ENCODE data around the gene DAAM1. TPM values are rescaled to one million over a fixed set of nuclear protein-coding genes. Genes with fewer than 3 reads are reported as not detected.

Gene DAAM1
- total RNA-seq, 1 experiment from 2014 or later: 30.4 TPM

DNA sequence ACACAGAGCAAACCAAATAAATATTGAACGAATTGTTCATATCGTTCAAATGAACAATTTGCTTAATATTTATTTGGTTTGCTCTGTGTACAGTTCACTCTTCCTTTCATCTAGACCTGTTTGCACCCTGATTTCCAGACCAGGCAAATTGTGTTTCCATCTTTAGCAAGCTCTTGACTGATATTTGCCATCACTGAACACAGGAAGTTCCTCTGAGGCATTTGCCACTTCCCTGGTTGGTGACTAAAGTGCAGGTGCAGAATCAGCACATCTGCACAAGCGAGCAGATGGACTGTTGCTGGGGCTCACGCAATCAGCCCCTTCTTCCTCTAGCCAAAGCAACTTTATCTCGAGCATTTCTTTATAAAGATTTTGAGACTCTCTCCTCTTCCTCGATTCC, 112.9 kb downstream of the DAAM1 start (continued):
- TF ChIP-seq, protein P1, sequence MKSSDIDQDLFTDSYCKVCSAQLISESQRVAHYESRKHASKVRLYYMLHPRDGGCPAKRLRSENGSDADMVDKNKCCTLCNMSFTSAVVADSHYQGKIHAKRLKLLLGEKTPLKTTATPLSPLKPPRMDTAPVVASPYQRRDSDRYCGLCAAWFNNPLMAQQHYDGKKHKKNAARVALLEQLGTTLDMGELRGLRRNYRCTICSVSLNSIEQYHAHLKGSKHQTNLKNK (CRISPR knock-in tag; IDR thresholded peaks at IDR 0.05): no peak
- no peak for TF ChIP-seq HMGA2 (CRISPR knock-in tag; IDR thresholded peaks at IDR 0.05)
- TF ChIP-seq ELF4 (CRISPR knock-in tag; IDR thresholded peaks at IDR 0.05; ENCODE audit: low read depth): no peak
- TF ChIP-seq PRRX2 (CRISPR knock-in tag; IDR thresholded peaks at IDR 0.05): no peak
- TF ChIP-seq NFATC4 (CRISPR knock-in tag; IDR thresholded peaks at IDR 0.05): no peak
- TF ChIP-seq CREB1 (CRISPR knock-in tag; IDR thresholded peaks at IDR 0.05): no peak
- TF ChIP-seq ZNF671 (CRISPR knock-in tag; IDR thresholded peaks at IDR 0.05): no peak
- no peak for TF ChIP-seq NR2C2 (CRISPR knock-in tag; IDR thresholded peaks at IDR 0.05)
- TF ChIP-seq, protein P2, sequence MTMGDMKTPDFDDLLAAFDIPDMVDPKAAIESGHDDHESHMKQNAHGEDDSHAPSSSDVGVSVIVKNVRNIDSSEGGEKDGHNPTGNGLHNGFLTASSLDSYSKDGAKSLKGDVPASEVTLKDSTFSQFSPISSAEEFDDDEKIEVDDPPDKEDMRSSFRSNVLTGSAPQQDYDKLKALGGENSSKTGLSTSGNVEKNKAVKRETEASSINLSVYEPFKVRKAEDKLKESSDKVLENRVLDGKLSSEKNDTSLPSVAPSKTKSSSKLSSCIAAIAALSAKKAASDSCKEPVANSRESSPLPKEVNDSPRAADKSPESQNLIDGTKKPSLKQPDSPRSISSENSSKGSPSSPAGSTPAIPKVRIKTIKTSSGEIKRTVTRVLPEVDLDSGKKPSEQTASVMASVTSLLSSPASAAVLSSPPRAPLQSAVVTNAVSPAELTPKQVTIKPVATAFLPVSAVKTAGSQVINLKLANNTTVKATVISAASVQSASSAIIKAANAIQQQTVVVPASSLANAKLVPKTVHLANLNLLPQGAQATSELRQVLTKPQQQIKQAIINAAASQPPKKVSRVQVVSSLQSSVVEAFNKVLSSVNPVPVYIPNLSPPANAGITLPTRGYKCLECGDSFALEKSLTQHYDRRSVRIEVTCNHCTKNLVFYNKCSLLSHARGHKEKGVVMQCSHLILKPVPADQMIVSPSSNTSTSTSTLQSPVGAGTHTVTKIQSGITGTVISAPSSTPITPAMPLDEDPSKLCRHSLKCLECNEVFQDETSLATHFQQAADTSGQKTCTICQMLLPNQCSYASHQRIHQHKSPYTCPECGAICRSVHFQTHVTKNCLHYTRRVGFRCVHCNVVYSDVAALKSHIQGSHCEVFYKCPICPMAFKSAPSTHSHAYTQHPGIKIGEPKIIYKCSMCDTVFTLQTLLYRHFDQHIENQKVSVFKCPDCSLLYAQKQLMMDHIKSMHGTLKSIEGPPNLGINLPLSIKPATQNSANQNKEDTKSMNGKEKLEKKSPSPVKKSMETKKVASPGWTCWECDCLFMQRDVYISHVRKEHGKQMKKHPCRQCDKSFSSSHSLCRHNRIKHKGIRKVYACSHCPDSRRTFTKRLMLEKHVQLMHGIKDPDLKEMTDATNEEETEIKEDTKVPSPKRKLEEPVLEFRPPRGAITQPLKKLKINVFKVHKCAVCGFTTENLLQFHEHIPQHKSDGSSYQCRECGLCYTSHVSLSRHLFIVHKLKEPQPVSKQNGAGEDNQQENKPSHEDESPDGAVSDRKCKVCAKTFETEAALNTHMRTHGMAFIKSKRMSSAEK (CRISPR knock-in tag; IDR thresholded peaks at IDR 0.05; ENCODE audit: borderline replicate concordance): no peak
- no peak for TF ChIP-seq EMX1 (CRISPR knock-in tag; IDR thresholded peaks at IDR 0.05)
- TF ChIP-seq, protein P3, sequence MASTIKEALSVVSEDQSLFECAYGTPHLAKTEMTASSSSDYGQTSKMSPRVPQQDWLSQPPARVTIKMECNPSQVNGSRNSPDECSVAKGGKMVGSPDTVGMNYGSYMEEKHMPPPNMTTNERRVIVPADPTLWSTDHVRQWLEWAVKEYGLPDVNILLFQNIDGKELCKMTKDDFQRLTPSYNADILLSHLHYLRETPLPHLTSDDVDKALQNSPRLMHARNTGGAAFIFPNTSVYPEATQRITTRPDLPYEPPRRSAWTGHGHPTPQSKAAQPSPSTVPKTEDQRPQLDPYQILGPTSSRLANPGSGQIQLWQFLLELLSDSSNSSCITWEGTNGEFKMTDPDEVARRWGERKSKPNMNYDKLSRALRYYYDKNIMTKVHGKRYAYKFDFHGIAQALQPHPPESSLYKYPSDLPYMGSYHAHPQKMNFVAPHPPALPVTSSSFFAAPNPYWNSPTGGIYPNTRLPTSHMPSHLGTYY (CRISPR knock-in tag; IDR thresholded peaks at IDR 0.05): no peak

DNA sequence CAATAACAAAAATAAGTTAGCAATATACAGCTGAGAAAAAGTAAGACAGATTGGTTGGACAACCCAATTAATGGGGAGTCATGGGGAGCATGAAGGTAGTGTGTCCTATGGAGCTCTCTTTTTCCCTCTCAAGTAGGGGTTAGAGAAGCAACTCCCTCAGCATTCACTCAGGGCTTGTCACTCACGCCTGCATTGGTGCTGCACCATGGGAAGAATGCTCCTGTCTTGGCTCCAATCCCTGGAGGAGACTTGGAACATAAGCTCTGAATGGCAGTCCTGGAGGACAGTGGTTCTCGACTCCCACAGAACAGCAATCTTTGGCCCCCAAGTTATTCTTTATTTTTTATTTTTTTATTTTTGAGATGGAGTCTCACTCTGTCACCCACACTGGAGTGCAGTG, 113.8 kb downstream of the DAAM1 start:
- H3K27ac Mint-ChIP-seq: no peak overlapping the region
- H3K4me3 Mint-ChIP-seq: no peak overlapping the region
- ATAC-seq (no peak), DNase-seq (ENCODE audit: low spot score) (no peak)
- no peaks in the 10 kb centered on the region for H3K27me3 Mint-ChIP-seq (ENCODE audit: low read depth)
- CTCF ChIA-PET: interaction anchor here (1.1 to 1.2 kb wide), 2 partner anchors 39 to 112 kb away, joined by 3 to 5 read pairs; no protein-coding TSS in a partner anchor
- H3K4me1 Mint-ChIP-seq: peaks cover 26% of the 10 kb centered on the region
- POLR2A ChIA-PET: interaction anchor here (0.6 kb wide), 1 partner anchor 189 kb away, joined by 6 read pairs; no protein-coding TSS in a partner anchor
- no peaks in the 10 kb centered on the region for H3K9me3 Mint-ChIP-seq
- H3K36me3 Mint-ChIP-seq: no peaks in the 10 kb centered on the region
- TF ChIP-seq GABPB1 (CRISPR knock-in tag; IDR thresholded peaks at IDR 0.05): no peak
- TF ChIP-seq, protein P4, sequence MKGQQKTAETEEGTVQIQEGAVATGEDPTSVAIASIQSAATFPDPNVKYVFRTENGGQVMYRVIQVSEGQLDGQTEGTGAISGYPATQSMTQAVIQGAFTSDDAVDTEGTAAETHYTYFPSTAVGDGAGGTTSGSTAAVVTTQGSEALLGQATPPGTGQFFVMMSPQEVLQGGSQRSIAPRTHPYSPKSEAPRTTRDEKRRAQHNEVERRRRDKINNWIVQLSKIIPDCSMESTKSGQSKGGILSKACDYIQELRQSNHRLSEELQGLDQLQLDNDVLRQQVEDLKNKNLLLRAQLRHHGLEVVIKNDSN (CRISPR knock-in tag; IDR thresholded peaks at IDR 0.05): no peak
- TF ChIP-seq NR1H2 (CRISPR knock-in tag; IDR thresholded peaks at IDR 0.05): no peak
- no peak for TF ChIP-seq JUN (CRISPR knock-in tag; IDR thresholded peaks at IDR 0.05)
- no peak for TF ChIP-seq FOXK1 (CRISPR knock-in tag; IDR thresholded peaks at IDR 0.05)
- TF ChIP-seq FOXP1 (CRISPR knock-in tag; IDR thresholded peaks at IDR 0.05; ENCODE audit: borderline replicate concordance): no peak
- TF ChIP-seq, protein P5, sequence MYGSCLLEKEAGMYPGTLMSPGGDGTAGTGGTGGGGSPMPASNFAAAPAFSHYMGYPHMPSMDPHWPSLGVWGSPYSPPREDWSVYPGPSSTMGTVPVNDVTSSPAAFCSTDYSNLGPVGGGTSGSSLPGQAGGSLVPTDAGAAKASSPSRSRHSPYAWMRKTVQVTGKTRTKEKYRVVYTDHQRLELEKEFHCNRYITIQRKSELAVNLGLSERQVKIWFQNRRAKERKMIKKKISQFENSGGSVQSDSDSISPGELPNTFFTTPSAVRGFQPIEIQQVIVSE (CRISPR knock-in tag; IDR thresholded peaks at IDR 0.05; ENCODE audit: borderline replicate concordance): no peak
- TF ChIP-seq TEAD1 (CRISPR knock-in tag; IDR thresholded peaks at IDR 0.05): no peak
- TF ChIP-seq, protein P6, sequence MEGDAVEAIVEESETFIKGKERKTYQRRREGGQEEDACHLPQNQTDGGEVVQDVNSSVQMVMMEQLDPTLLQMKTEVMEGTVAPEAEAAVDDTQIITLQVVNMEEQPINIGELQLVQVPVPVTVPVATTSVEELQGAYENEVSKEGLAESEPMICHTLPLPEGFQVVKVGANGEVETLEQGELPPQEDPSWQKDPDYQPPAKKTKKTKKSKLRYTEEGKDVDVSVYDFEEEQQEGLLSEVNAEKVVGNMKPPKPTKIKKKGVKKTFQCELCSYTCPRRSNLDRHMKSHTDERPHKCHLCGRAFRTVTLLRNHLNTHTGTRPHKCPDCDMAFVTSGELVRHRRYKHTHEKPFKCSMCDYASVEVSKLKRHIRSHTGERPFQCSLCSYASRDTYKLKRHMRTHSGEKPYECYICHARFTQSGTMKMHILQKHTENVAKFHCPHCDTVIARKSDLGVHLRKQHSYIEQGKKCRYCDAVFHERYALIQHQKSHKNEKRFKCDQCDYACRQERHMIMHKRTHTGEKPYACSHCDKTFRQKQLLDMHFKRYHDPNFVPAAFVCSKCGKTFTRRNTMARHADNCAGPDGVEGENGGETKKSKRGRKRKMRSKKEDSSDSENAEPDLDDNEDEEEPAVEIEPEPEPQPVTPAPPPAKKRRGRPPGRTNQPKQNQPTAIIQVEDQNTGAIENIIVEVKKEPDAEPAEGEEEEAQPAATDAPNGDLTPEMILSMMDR (IDR thresholded peaks at IDR 0.05): no peak
- no peak for TF ChIP-seq CBFB (CRISPR knock-in tag; IDR thresholded peaks at IDR 0.05; ENCODE audit: low read depth)
- no peak for TF ChIP-seq FOXJ3 (CRISPR knock-in tag; IDR thresholded peaks at IDR 0.05; ENCODE audit: borderline replicate concordance)
- TF ChIP-seq, protein P7, sequence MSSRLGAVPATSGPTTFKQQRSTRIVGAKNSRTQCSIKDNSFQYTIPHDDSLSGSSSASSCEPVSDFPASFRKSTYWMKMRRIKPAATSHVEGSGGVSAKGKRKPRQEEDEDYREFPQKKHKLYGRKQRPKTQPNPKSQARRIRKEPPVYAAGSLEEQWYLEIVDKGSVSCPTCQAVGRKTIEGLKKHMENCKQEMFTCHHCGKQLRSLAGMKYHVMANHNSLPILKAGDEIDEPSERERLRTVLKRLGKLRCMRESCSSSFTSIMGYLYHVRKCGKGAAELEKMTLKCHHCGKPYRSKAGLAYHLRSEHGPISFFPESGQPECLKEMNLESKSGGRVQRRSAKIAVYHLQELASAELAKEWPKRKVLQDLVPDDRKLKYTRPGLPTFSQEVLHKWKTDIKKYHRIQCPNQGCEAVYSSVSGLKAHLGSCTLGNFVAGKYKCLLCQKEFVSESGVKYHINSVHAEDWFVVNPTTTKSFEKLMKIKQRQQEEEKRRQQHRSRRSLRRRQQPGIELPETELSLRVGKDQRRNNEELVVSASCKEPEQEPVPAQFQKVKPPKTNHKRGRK (CRISPR knock-in tag; IDR thresholded peaks at IDR 0.05; ENCODE audit: borderline replicate concordance): no peak
- TF ChIP-seq NFATC4 (CRISPR knock-in tag; IDR thresholded peaks at IDR 0.05): no peak
- TF ChIP-seq GTF2I (CRISPR knock-in tag; conservative IDR thresholded peaks at IDR 0.05): no peak
- no peak for TF ChIP-seq SMAD3 (CRISPR knock-in tag; IDR thresholded peaks at IDR 0.05; ENCODE audit: borderline replicate concordance)
- TF ChIP-seq, protein P8, sequence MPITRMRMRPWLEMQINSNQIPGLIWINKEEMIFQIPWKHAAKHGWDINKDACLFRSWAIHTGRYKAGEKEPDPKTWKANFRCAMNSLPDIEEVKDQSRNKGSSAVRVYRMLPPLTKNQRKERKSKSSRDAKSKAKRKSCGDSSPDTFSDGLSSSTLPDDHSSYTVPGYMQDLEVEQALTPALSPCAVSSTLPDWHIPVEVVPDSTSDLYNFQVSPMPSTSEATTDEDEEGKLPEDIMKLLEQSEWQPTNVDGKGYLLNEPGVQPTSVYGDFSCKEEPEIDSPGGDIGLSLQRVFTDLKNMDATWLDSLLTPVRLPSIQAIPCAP (CRISPR knock-in tag; IDR thresholded peaks at IDR 0.05): no peak
- no peak for TF ChIP-seq RORB (CRISPR knock-in tag; IDR thresholded peaks at IDR 0.05)
- TF ChIP-seq ESRRA (CRISPR knock-in tag; IDR thresholded peaks at IDR 0.05; ENCODE audit: borderline replicate concordance): no peak
